Measurements from ENCODE around the gene ANTXRL. TPM values are rescaled to one million over a fixed set of nuclear protein-coding genes. Genes with fewer than 3 reads are reported as not detected.
"Not testable (repeated sequence)": the region's sequence is repeated elsewhere in the genome, so short reads cannot be mapped to it uniquely, and the experiment has no call there.

Gene ANTXRL
- total and polyA plus RNA-seq, 12 donors: 0.22 to 6.3 (median 0.49) TPM; not detected in 7

DNA sequence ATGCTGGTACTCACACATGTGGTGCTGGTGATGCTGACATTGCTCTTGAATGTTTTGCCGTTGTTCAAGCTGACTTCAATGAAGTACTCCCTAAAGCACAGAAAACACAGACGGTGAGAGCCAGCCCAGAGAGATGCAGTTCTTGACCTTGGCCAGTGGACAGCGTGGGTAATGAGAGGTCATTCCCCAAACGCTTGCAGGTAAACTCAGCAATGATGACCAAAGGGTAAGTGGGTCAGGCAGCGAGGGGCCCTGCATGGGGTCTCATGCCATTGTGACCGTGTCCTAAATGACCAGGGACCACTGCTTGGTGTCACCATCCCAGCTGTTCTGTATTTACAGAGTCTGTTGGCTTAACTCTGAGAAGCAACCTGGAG is 32.8 kb upstream of the ANTXRL start:
- Histone ChIP-seq H3K36me3 (no peaks in the 10 kb centered on the region), H3K4me3 (no peak overlapping the region), H3K27ac (no peak overlapping the region), H3K4me1 (peaks cover 0 to 15% (median 11%) of the 10 kb centered on the region in 9 donors), H3K27me3 (no peaks in the 10 kb centered on the region), H3K9me3 (no peaks in the 10 kb centered on the region)
- intact Hi-C loops (cut with DNase I): no loop called here
- no peak for TF ChIP-seq CTCF (IDR thresholded peaks at IDR 0.05)
- no peak for ATAC-seq
- DNase-seq: no peak
- 93% methylated on average over 6 of the region's 6 CpGs for WGBS, 2 donors

- H3K27ac ChIP-seq: no peak overlapping the region
- H3K9me3 ChIP-seq: no peaks in the 10 kb centered on the region
- peaks cover 0 to 15% (median 11%) of the 10 kb centered on the region in 9 donors for H3K4me1 ChIP-seq
- no peak overlapping the region for H3K4me3 ChIP-seq
- H3K27me3 ChIP-seq: no peaks in the 10 kb centered on the region
- intact Hi-C loops (cut with DNase I): no loop called here
- no peaks in the 10 kb centered on the region for H3K36me3 ChIP-seq
- 93 to 97% methylated on average over 4 of the region's 4 CpGs for WGBS, 2 donors
- DNase-seq (no peak), ATAC-seq (no peak)
- no peak for TF ChIP-seq CTCF (IDR thresholded peaks at IDR 0.05)
Measured at GRCh38 chr10:46254467-46254866, 32.3 kb upstream of the ANTXRL start.

DNA sequence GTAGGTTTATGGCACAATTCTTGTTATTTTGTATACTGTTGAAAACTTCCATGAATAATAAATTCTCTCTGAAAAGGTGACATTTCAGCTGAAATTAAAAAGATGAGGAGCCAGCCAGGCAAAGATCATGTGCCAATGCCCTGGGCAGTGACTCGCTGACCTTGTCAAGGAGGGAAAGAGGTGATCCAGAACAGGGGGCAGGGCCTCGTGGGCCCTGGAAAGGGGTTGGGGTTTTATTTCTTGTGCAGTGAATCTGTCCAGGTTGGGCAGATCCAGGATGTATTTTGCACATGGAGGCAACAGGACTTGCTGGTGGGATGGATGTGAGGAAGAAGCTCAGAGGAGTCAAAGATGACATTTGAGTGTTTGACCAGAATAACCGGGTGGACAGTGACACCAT is 31.6 kb upstream of the ANTXRL start:
- H3K4me3 ChIP-seq; intact Hi-C loops (cut with DNase I); H3K36me3 ChIP-seq; H3K9me3 ChIP-seq; ATAC-seq; H3K27me3 ChIP-seq; DNase-seq: not testable (repeated sequence)
- Histone ChIP-seq H3K4me1 (peaks cover 0 to 15% (median 11%) of the 10 kb centered on the region in 9 donors), H3K27ac (peak overlapping the region in 1 of 10 donors; percentile 31)
- 80 to 82% methylated on average over 3 of the region's 3 CpGs for WGBS, 2 donors

DNA sequence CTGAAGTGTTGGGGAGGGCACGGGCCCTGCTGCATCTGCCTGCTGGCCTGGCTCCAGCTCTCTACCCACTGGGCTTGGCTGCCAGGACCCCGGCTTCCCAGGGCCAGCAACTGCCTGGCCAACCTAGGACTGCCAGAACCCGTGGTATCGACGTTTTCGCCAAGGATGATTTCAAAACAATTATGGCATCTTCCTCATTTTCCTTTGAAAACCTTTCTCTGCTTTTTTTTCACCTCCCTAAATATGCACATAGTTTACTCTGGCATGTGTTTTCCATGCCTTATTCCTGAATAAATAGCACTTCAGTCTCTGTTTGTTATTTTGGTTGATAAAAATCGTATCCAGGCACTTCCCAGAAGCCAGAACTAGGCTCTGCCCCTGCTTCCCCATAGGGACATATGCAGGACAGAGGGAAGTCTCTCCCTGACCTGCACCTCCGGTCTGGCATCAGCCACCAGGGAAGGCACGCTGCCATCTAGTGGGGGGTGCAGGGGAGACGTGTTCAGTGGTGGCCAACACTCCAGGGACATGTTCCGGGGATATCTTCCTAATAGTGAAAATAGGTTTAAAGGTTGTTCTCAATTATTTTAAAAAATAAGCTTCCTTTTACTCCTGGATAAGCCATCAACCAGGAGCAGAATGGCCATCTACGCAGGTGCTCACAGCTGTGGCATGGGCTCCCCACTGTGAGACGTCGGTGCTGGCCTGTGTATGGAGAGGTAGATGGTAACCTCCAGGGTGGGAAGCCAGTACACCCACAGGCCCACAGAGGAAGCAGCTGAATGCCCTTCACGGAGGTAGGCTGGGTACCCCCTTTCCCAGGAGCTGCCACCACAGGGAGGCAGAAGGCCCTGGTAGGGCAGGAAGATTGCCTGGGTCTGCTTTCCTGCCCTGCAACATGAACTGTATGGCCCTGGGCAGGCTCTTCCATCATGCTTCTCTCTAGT is 30.7 kb upstream of the ANTXRL start:
- ATAC-seq (peak; percentile 66 to 96 (median 89)), DNase-seq (peak; percentile 70 to 81)
- Histone ChIP-seq H3K4me1 (peaks cover 0 to 15% (median 11%) of the 10 kb centered on the region in 9 donors), H3K4me3 (no peak overlapping the region), H3K27me3 (no peaks in the 10 kb centered on the region), H3K27ac (peak overlapping the region in 2 of 10 donors; percentile 31 to 33), H3K9me3 (no peaks in the 10 kb centered on the region), H3K36me3 (no peaks in the 10 kb centered on the region)
- 36 to 42% methylated on average over 15 of the region's 15 CpGs for WGBS, 2 donors
- intact Hi-C loops (cut with DNase I): no loop called here
- TF ChIP-seq CTCF (IDR thresholded peaks at IDR 0.05): peak; percentile 26 to 65 (median 52)

GRCh38 chr10:46257099-46257498 is 29.7 kb upstream of the ANTXRL start:
- intact Hi-C loops (cut with DNase I): no loop called here
- 89 to 96% methylated on average over 4 of the region's 4 CpGs for WGBS, 2 donors

GRCh38 chr10:46262906-46263560 is 23.8 kb upstream of the ANTXRL start:
- H3K27me3 ChIP-seq; H3K36me3 ChIP-seq; intact Hi-C loops (cut with DNase I); ATAC-seq; H3K4me3 ChIP-seq; DNase-seq; H3K9me3 ChIP-seq; H3K4me1 ChIP-seq; H3K27ac ChIP-seq: not testable (repeated sequence)
- 86 to 89% methylated on average over 6 of the region's 6 CpGs for WGBS, 2 donors

More at GRCh38 chr10:46257099-46257498, 29.7 kb upstream of the ANTXRL start:
- no peak overlapping the region for H3K27ac ChIP-seq
- no peaks in the 10 kb centered on the region for H3K36me3 ChIP-seq
- H3K9me3 ChIP-seq: no peaks in the 10 kb centered on the region
- H3K4me3 ChIP-seq: no peak overlapping the region
- H3K4me1 ChIP-seq: peaks cover 0 to 15% (median 11%) of the 10 kb centered on the region in 9 donors
- no peak for DNase-seq
- ATAC-seq: no peak
- no peaks in the 10 kb centered on the region for H3K27me3 ChIP-seq
- no peak for TF ChIP-seq CTCF (IDR thresholded peaks at IDR 0.05)

All from heart right ventricle (tissue), 16 donors.